Subcutaneous preadipocyte (primary cell): ENCODE measurements around the gene TMEM101. TPM values are rescaled to one million over a fixed set of nuclear protein-coding genes. Genes with fewer than 3 reads are reported as not detected.

Source experiments
- small RNA-seq: library from RNA; depleted of rRNA; stranded (forward); fragments of <200 nt; gene quantifications from one replicate; pipeline ENCODE3, GENCODE V24; 2012
- total RNA-seq: library from RNA; depleted of rRNA; stranded (reverse); fragments of >200 nt; gene quantifications from 2 replicates; pipeline ENCODE4 v1.2.3, GENCODE V29; 2012

Gene TMEM101
- 39.1 and 58.8 TPM in 2 replicates for total RNA-seq

DNA sequence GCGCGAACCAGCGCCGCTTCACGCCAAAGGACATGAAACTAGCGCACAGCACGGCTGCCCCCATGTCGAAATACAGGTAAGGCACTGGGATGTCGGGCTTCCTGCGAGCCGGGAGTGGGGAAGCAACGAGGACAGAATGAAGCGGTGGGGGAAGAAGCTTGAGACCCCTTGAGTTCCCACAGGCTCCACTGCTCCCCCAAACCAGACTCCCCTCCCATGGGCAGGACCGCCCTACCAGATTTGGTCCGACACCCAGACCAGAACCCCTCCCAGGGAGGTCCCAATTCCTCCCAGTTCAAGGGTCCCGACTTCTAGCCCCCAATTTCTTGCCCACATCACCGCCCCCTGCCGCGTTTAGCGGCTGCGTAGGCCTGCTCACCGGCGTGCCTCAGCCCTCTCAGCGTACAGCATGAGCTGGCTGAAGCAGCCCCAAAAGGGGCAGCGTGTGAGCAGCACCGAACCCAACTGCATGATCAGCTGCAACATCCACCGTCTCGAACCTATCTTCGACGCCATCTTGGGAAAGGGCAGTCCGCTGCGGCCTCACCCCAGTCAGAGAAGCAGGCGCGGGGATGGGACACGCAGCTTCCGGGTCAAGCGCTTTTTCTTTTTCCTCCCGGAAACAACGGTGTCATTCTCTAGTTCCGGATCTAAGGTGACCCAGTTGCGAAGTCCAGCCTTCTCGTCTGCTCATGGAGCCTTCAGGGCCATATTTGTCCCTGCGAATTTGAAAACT is at the start of gene TMEM101:
Gene TMEM101, minus strand, starts transcription at position 527 of the 736 bp plus-strand sequence. Its CDS starts 11 bp downstream, at position 516.

DNA sequence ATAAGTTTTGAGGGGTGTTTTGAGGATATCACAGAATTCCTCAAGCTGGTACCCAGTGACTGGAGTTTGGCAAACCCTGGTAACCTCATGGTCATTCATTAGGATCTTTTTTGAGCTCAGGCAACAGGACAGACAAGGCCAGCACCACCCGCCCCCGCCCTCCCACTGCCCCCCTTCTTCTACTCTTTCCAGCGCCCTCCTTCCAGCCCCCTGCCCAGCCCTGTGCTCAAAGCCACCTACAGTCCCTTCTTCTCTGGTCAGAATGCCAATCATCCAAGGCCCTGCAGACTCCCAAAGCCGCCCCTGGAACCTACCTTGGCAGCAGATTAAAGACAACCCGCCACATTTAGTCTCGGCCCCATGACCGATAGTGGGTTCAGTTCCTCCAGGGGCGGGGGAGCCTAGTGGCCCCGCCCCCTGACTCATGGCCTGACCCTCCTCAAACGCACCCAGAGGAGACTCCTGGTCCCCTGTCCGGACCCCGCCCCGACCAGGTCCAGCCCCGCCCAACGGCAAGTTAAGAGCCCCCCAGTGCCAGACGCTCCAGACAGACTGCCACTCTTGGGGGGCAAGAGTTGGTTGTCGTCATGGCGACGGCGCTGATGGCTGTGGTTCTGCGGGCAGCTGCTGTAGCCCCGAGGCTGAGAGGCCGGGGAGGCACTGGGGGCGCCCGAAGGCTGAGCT is 10.5 kb downstream of the TMEM101 start, which contains the start of gene NAGS:
Gene NAGS, plus strand, starts transcription at position 546 of the 684 bp plus-strand sequence. Its CDS starts 42 bp downstream, at position 588.

Small RNAs within 50 kb of the gene (small RNA-seq; reads per million reads assigned to genes)
- not detected for gene RF00012

Other genes starting within 250 kb of the TMEM101 start
- 43.4 and 55.1 TPM in 2 replicates for gene DUSP3, start 236.0 kb downstream of the TMEM101 start, total RNA-seq
- gene CFAP97D1, start 234.5 kb downstream of the TMEM101 start, total RNA-seq, result under 0.01 TPM in 2 replicates
- 12.9 and 17.0 TPM in 2 replicates for gene MPP3, start 181.8 kb downstream of the TMEM101 start, total RNA-seq
- gene CD300LG, start 167.8 kb downstream of the TMEM101 start, total RNA-seq, result not detected in 2 replicates
- gene MPP2, start 107.4 kb downstream of the TMEM101 start, total RNA-seq, result 0.78 and 1.1 TPM in 2 replicates
- not detected in 2 replicates for gene PPY, start 72.5 kb downstream of the TMEM101 start, total RNA-seq
- gene PYY, start 61.0 kb downstream of the TMEM101 start, total RNA-seq, result 0.37 TPM in 1 of 2 replicates, not detected in the other
- 20.2 and 41.4 TPM in 2 replicates for gene NAGS, start 10.3 kb downstream of the TMEM101 start, total RNA-seq
- gene LSM12, start 51.7 kb upstream of the TMEM101 start, total RNA-seq, result 84.9 and 93.8 TPM in 2 replicates
- 39.9 and 42.6 TPM in 2 replicates for gene G6PC3, start 55.8 kb upstream of the TMEM101 start, total RNA-seq
- gene HDAC5, start 108.7 kb upstream of the TMEM101 start, total RNA-seq, result 47.4 and 53.4 TPM in 2 replicates
- 5.5 and 8.4 TPM in 2 replicates for gene HROB, start 127.0 kb upstream of the TMEM101 start, total RNA-seq
- under 0.01 TPM in 1 of 2 replicates, not detected in the other for gene ASB16, start 155.7 kb upstream of the TMEM101 start, total RNA-seq
- gene TMUB2, start 172.0 kb upstream of the TMEM101 start, total RNA-seq, result 18.6 and 19.1 TPM in 2 replicates
- gene ATXN7L3, start 184.9 kb upstream of the TMEM101 start, total RNA-seq, result 22.0 and 39.5 TPM in 2 replicates
- 47.0 and 59.2 TPM in 2 replicates for gene UBTF, start 204.7 kb upstream of the TMEM101 start, total RNA-seq